Left hindlimb (tissue), 1 donor: Measurements from ENCODE around the gene CGB2.
"Not testable (repeated sequence)": the region's sequence is repeated elsewhere in the genome, so short reads cannot be mapped to it uniquely, and the experiment has no call there.

Experiments used
- DNase-seq: peaks from one replicate; pipeline ENCODE4 v3.0.0-alpha.2; 2018

Gene CGB2

GRCh38 chr19:49031642-49032301 is at the start of gene CGB2:
Gene CGB2 (plus strand): TSS chr19:49031890. CDS start chr19:49032096, 206 bp downstream.
- DNase-seq: not testable (repeated sequence)

GRCh38 chr19:48982280-48982679 is 49.4 kb upstream of the CGB2 start:
- no peak for DNase-seq

GRCh38 chr19:48985711-48986110 is 46.0 kb upstream of the CGB2 start:
- DNase-seq: no peak

- DNase-seq: no peak
These were observed 45.5 kb upstream of the CGB2 start for GRCh38 chr19:48986211-48986610.

GRCh38 chr19:48987323-48987722 is 44.4 kb upstream of the CGB2 start:
- DNase-seq: no peak

GRCh38 chr19:48988286-48988685 is 43.4 kb upstream of the CGB2 start:
- DNase-seq: no peak

GRCh38 chr19:48988860-48989259 is 42.8 kb upstream of the CGB2 start:
- DNase-seq: no peak

GRCh38 chr19:48989701-48990291 is 41.9 kb upstream of the CGB2 start:
- DNase-seq: peak; percentile 53

GRCh38 chr19:48990400-48990799 is 41.3 kb upstream of the CGB2 start:
- no peak for DNase-seq

GRCh38 chr19:48991011-48991609 is 40.6 kb upstream of the CGB2 start:
- no peak for DNase-seq

GRCh38 chr19:48991873-48992580 is 39.7 kb upstream of the CGB2 start:
- DNase-seq: peak; percentile 68

GRCh38 chr19:48992581-48993174 is 39.0 kb upstream of the CGB2 start:
- DNase-seq: no peak

- DNase-seq: peak; percentile 100
These were observed 38.3 kb upstream of the CGB2 start, which contains the start of the genes GYS1 and RUVBL2 for GRCh38 chr19:48993175-48994034. Gene GYS1 (minus strand): TSS chr19:48993309. CDS start chr19:48993112, 197 bp downstream. Gene RUVBL2 (plus strand): TSS chr19:48993887. CDS start chr19:48993912, 25 bp downstream.

GRCh38 chr19:48994035-48994386 is 37.7 kb upstream of the CGB2 start:
- DNase-seq: no peak

GRCh38 chr19:48997972-48998371 is 33.7 kb upstream of the CGB2 start:
- no peak for DNase-seq

GRCh38 chr19:48999481-49000325 is 32.0 kb upstream of the CGB2 start:
- DNase-seq: no peak

- DNase-seq: no peak
These were observed 27.6 kb upstream of the CGB2 start for GRCh38 chr19:49004133-49004532.

GRCh38 chr19:49004964-49005614 is 26.6 kb upstream of the CGB2 start:
- DNase-seq: no peak

GRCh38 chr19:49006905-49007304 is 24.8 kb upstream of the CGB2 start:
- DNase-seq: no peak

- DNase-seq: no peak
These were observed 21.9 kb upstream of the CGB2 start for GRCh38 chr19:49009828-49010227.

GRCh38 chr19:49010453-49010852 is 21.2 kb upstream of the CGB2 start:
- no peak for DNase-seq
